Transverse colon (tissue), 4 donors: ENCODE results near the gene TBL1X. TPM values are rescaled to one million over a fixed set of nuclear protein-coding genes. Genes with fewer than 3 reads are reported as not detected.

Experiments
- DNase-seq: peaks from one replicate; pipeline ENCODE4 v3.0.0-alpha.2; 2019
- H3K27ac ChIP-seq, 4 donors: fragments of 200-600 bp; sonication (generic); 2 replicates each; pipeline ENCODE4 v1.5.1; 2016 to 2018; ENCODE audit warnings: inconsistent platforms in 4 of 4
- H3K27me3 ChIP-seq: fragments of 200-600 bp; sonication (generic); 2 replicates; pipeline ENCODE4 v1.5.1; 2017; ENCODE audit warnings: inconsistent platforms
- H3K36me3 ChIP-seq, 4 donors: fragments of 200-600 bp; sonication (generic); 2 replicates each; pipeline ENCODE4 v1.5.1; 2017 to 2019; ENCODE audit warnings: inconsistent platforms in 4 of 4
- H3K4me1 ChIP-seq, 4 donors: fragments of 200-600 bp; sonication (generic); 2 replicates each; pipeline ENCODE4 v1.5.1; 2017 to 2020; ENCODE audit warnings: inconsistent platforms in 4 of 4
- H3K4me3 ChIP-seq, 4 donors: fragments of 200-600 bp; sonication (generic); 1 replicate in 1 of 4; 2 replicates in 3 of 4; pipeline versions ENCODE4 v1.5.1 to v1.6.1; 2017 to 2019; ENCODE audit warnings: inconsistent platforms in 4 of 4
- H3K9me3 ChIP-seq, 2 donors: fragments of 200-600 bp; sonication (generic); 2 replicates each; pipeline ENCODE4 v1.5.1; 2017 to 2019; ENCODE audit warnings: inconsistent platforms in 2 of 2
- EP300 ChIP-seq: sonication (generic); formaldehyde crosslinking; IDR thresholded peaks from one replicate; pipeline ENCODE4 v1.6.1; 2017; ENCODE audit warnings: antibody characterized with exemption, low read depth
- POLR2A ChIP-seq: fragments of 450-650 bp; IDR thresholded peaks from one replicate; pipeline ENCODE4 v1.6.1; 2016; ENCODE audit warnings: antibody characterized with exemption, mild to moderate bottlenecking, moderate library complexity
- POLR2AphosphoS5 ChIP-seq, 3 donors: sonication (generic); formaldehyde crosslinking; IDR thresholded peaks; one replicate each; pipeline ENCODE4 v1.6.1; 2016; ENCODE audit warnings: antibody characterized with exemption in 3 of 3
- WGBS, 2 donors: methylation state at CpG; one replicate each; pipeline ENCODE4 v1.1.5; 2018; ENCODE audit warnings: low coverage in 1 of 2; 5-methylcytosine and 5-hydroxymethylcytosine counted together
- in situ Hi-C, 4 donors: fragments of 200-750 bp; cut with MboI; loops; one replicate each; pipeline versions ENCODE4 v1.15.0 to v1.15.1; 2017; ENCODE audit warnings: low sequenced_read_pairs in 3 of 4, low pct_ligation_motif_present in 1 of 4, low pct_unique_long_range_greater_than_20kb in 1 of 4
- intact Hi-C: fragments of 100-400 bp; cut with DNase I; formaldehyde crosslinking; loops from one replicate; pipeline ENCODE4 v1.15.1; 2023; ENCODE audit warnings: low total_unique reads
- total RNA-seq, 4 donors: library from RNA; depleted of rRNA; stranded (reverse); fragments of >200 nt; gene quantifications; one replicate each; pipeline ENCODE4 v1.1.0, GENCODE V29; 2016
- TF ChIP-seq, protein P1 (sequence below), 5 experiments: fragments of 200-600 bp in 3 of 5; fragments of 450-650 bp in 2 of 5; sonication (generic) in 3 of 5; IDR thresholded peaks; 1 replicate in 2 of 5; 2 replicates in 3 of 5; pipeline ENCODE4 v1.5.1; 2016 to 2017; ENCODE audit warnings: antibody characterized with exemption in 5 of 5, inconsistent platforms in 3 of 5, mild to moderate bottlenecking in 2 of 5, moderate library complexity in 1 of 5

The TBL1X gene
- total RNA-seq, 4 donors from 2014 or later, result 3.4 to 16.8 (median 13.0) TPM

DNA sequence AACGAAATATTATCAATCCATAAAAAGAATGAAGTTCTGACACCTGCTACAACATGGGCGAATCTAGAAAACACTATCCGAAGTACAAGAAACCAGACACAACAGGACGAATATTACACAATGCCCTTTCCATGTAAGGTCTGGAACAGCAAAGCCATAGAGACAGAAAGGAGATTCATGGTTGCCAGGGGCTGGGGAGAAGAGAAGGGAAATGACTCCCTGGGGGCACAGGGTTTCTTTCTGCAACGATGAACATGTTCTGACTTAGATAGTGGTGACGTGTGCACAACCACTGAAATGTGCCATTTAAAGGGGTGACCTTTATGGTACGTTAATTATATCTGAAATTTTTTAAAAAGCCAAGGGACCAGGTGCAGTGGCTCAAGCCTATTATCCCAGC is 272.5 kb downstream of the TBL1X start:
- H3K9me3 ChIP-seq, result no peaks in the 10 kb centered on the region
- no peaks in the 10 kb centered on the region for H3K4me1 ChIP-seq
- DNase-seq, result no peak
- H3K36me3 ChIP-seq, result no peaks in the 10 kb centered on the region
- in situ Hi-C loops, result no loop called here
- intact Hi-C loops, result no loop called here
- H3K27me3 ChIP-seq, result no peaks in the 10 kb centered on the region
- 77% methylated on average over 7 of the region's 7 CpGs; no CpG with 5 or more reads in 1 of the 2 donors for WGBS, 2 donors
- TF ChIP-seq POLR2A (no peak), POLR2AphosphoS5 (IDR thresholded peaks at IDR 0.05) (no peak), EP300 (no peak)
- TF ChIP-seq, protein P1, sequence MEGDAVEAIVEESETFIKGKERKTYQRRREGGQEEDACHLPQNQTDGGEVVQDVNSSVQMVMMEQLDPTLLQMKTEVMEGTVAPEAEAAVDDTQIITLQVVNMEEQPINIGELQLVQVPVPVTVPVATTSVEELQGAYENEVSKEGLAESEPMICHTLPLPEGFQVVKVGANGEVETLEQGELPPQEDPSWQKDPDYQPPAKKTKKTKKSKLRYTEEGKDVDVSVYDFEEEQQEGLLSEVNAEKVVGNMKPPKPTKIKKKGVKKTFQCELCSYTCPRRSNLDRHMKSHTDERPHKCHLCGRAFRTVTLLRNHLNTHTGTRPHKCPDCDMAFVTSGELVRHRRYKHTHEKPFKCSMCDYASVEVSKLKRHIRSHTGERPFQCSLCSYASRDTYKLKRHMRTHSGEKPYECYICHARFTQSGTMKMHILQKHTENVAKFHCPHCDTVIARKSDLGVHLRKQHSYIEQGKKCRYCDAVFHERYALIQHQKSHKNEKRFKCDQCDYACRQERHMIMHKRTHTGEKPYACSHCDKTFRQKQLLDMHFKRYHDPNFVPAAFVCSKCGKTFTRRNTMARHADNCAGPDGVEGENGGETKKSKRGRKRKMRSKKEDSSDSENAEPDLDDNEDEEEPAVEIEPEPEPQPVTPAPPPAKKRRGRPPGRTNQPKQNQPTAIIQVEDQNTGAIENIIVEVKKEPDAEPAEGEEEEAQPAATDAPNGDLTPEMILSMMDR (IDR thresholded peaks at IDR 0.05), result no peak
- no peak overlapping the region for H3K4me3 ChIP-seq
- no peak overlapping the region for H3K27ac ChIP-seq

DNA sequence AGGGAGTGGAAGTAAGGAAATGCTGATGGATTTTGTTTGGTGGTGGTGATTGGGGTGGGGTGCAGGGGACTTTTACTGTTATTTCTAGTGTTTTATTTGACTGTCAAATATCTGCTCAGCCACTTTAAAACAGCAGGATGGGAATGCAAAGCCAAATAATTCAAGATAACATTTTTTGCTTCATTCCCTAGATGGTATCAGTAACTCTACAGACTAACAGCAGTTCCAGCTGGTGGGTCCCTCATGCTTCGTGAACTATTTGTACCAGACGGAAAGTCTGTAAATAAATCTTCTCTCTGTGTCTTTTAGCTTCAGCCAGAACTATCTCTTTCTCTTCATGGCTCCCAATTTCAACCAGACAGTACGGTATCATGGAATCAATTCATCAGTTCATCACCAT is 273.3 kb downstream of the TBL1X start:
- no peak overlapping the region for H3K4me3 ChIP-seq
- DNase-seq, result no peak
- no peaks in the 10 kb centered on the region for H3K27me3 ChIP-seq
- intact Hi-C loops (no loop called here), in situ Hi-C loops (no loop called here)
- WGBS, 2 donors, result 74 to 76% methylated on average over 2 to 3 of the region's 3 CpGs
- TF ChIP-seq POLR2A, result no peak
- no peak overlapping the region for H3K27ac ChIP-seq
- no peaks in the 10 kb centered on the region for H3K36me3 ChIP-seq
- H3K4me1 ChIP-seq, result no peaks in the 10 kb centered on the region
- no peaks in the 10 kb centered on the region for H3K9me3 ChIP-seq

DNA sequence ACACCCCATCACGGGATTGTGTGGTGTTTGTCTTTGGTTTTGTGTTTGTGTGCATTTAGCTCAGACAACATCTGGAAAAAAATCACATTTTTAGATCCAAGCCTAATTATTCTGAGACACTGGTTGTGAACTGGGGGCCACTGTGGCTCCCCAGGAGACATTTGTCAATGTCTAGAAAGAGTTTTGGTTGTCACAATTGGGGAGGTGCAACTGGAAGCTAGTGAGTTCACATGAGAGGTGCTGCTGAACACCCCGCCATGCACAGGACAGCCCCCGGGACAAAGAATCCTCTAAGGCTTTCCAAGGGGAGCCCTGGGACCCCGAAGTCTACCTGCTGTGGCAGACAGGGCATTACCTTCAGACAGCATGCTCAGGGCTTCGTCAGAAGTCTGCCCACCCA is 274.3 kb downstream of the TBL1X start:
- Histone ChIP-seq H3K9me3 (no peaks in the 10 kb centered on the region), H3K27me3 (no peaks in the 10 kb centered on the region), H3K4me1 (no peaks in the 10 kb centered on the region), H3K4me3 (no peak overlapping the region), H3K36me3 (no peaks in the 10 kb centered on the region), H3K27ac (no peak overlapping the region)
- intact Hi-C loops, result no loop called here
- DNase-seq, result no peak
- in situ Hi-C loops, result no loop called here
- TF ChIP-seq POLR2AphosphoS5 (IDR thresholded peaks at IDR 0.05), result no peak
- TF ChIP-seq POLR2A, result no peak
- TF ChIP-seq, protein P1 (IDR thresholded peaks at IDR 0.05), result no peak
- no peak for TF ChIP-seq EP300
- 73 to 100% methylated on average over 1 to 5 of the region's 5 CpGs for WGBS, 2 donors

DNA sequence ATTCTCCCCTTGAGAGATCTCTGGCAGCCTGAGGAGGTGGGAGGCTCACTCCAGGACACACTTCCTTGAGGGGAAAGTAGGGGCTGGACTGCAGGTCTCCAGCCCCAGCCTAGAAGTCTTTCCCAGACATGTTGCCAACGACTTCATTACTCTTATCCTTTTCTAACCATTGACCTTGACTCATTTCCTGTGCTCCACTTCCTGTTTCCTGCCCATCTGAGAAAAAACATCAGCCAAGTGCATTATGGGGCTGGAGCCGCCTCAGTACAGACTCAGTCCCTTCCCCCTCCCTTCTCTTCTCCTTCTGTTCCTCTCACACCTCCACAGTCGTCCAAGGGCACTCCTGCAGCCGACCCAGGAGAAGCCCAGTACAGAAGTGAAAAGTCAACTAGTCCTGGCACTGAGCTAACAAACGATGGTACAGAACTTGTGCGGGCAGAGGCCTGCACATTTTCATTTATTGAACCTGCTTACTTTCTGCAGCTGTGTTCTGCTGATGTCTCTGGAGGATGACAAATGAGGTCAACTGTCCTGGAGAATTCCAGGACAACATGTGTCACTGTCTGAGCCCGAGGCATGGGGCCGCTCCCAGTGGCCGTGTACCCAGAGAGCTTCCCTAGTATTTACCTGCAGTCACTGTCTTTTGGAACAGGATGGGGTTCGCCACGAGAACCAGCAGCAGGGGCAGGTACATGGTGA is 280.7 kb downstream of the TBL1X start:
- Histone ChIP-seq H3K36me3 (no peaks in the 10 kb centered on the region), H3K27me3 (no peaks in the 10 kb centered on the region), H3K27ac (no peak overlapping the region), H3K4me1 (no peaks in the 10 kb centered on the region), H3K4me3 (no peak overlapping the region), H3K9me3 (no peaks in the 10 kb centered on the region)
- no peak for TF ChIP-seq EP300
- TF ChIP-seq, protein P1 (IDR thresholded peaks at IDR 0.05), result no peak
- no peak for TF ChIP-seq POLR2AphosphoS5 (IDR thresholded peaks at IDR 0.05)
- no peak for TF ChIP-seq POLR2A
- in situ Hi-C loops, result no loop called here
- DNase-seq, result no peak
- intact Hi-C loops, result no loop called here
- 74% methylated on average over 11 of the region's 11 CpGs; no CpG with 5 or more reads in 1 of the 2 donors for WGBS, 2 donors
